Stimulated activated CD8-positive, alpha-beta memory T cell treated with anti-CD3 and anti-CD28 coated beads, Interleukin-4, amount 100 ng/mL, for 4 hours (primary cell): Measurements from ENCODE around the gene FYB1.
"Not testable (repeated sequence)": the region's sequence is repeated elsewhere in the genome, so short reads cannot be mapped to it uniquely, and the experiment has no call there.

Experiments used
- DNase-seq, 2 donors: peaks; one replicate each; pipeline ENCODE4 v3.0.0-alpha.2; 2020; ENCODE audit warnings: low read depth in 2 of 2, low spot score in 1 of 2

FYB1 gene

GRCh38 chr5:39219437-39219836, at the start of gene FYB1:
Gene FYB1, minus strand, starts transcription at chr5:39219563. Its CDS starts 16,603 bp downstream, at chr5:39202960.
- DNase-seq: no peak

GRCh38 chr5:39267186-39267585, 47.8 kb upstream of the FYB1 start:
- no peak for DNase-seq

- DNase-seq: no peak
Measured at GRCh38 chr5:39266442-39266841, 47.1 kb upstream of the FYB1 start.

GRCh38 chr5:39264528-39264927, 45.2 kb upstream of the FYB1 start:
- DNase-seq: no peak

GRCh38 chr5:39262981-39263380, 43.6 kb upstream of the FYB1 start:
- no peak for DNase-seq

- no peak for DNase-seq
Measured at GRCh38 chr5:39260095-39260494, 40.7 kb upstream of the FYB1 start.

GRCh38 chr5:39257554-39257953, 38.2 kb upstream of the FYB1 start:
- no peak for DNase-seq

GRCh38 chr5:39256477-39257235, 37.3 kb upstream of the FYB1 start:
- DNase-seq: no peak

GRCh38 chr5:39255406-39255805, 36.0 kb upstream of the FYB1 start:
- no peak for DNase-seq

- DNase-seq: no peak
Measured at GRCh38 chr5:39254671-39255070, 35.3 kb upstream of the FYB1 start.

- DNase-seq: no peak
Measured at GRCh38 chr5:39253196-39253595, 33.8 kb upstream of the FYB1 start.

- DNase-seq: no peak
Measured at GRCh38 chr5:39249564-39250274, 30.4 kb upstream of the FYB1 start.

GRCh38 chr5:39249069-39249468, 29.7 kb upstream of the FYB1 start:
- no peak for DNase-seq

- DNase-seq: no peak
Measured at GRCh38 chr5:39240750-39241149, 21.4 kb upstream of the FYB1 start.

- no peak for DNase-seq
Measured at GRCh38 chr5:39238366-39239105, 19.2 kb upstream of the FYB1 start.

- DNase-seq: no peak
Measured at GRCh38 chr5:39236718-39237117, 17.4 kb upstream of the FYB1 start.

- DNase-seq: no peak
Measured at GRCh38 chr5:39235648-39236047, 16.3 kb upstream of the FYB1 start.

GRCh38 chr5:39234494-39234893, 15.1 kb upstream of the FYB1 start:
- not testable (repeated sequence) for DNase-seq

GRCh38 chr5:39233783-39234182, 14.4 kb upstream of the FYB1 start:
- DNase-seq: no peak

- DNase-seq: no peak
Measured at GRCh38 chr5:39231705-39232525, 12.6 kb upstream of the FYB1 start.

- DNase-seq: no peak
Measured at GRCh38 chr5:39228596-39228995, 9.2 kb upstream of the FYB1 start.
